Testis (tissue), 2 donors: ENCODE measurements around the gene KIFAP3.

Experiments
- CTCF ChIP-seq, 3 experiments: fragments of 450-650 bp in 2 of 3; fragments of 200-600 bp in 1 of 3; sonication (generic) in 1 of 3; IDR thresholded peaks; one replicate each; pipeline ENCODE4 v1.5.1; 2016 to 2019; ENCODE audit warnings: antibody characterized with exemption in 3 of 3, mild to moderate bottlenecking in 2 of 3, moderate library complexity in 1 of 3
- POLR2A ChIP-seq: fragments of 450-650 bp; IDR thresholded peaks from one replicate; pipeline ENCODE4 v1.6.1; 2017; ENCODE audit warnings: antibody characterized with exemption, mild to moderate bottlenecking, moderate library complexity

- TF ChIP-seq CTCF (IDR thresholded peaks at IDR 0.05) (no peak), POLR2A (no peak)
These were observed 26.0 kb downstream of the KIFAP3 start for GRCh38 chr1:170048515-170048914.
